GM12801 (cell line): Measurements from ENCODE around the gene RBM43.

Experiments used
- TF ChIP-seq, protein P1 (sequence below): IDR thresholded peaks from one replicate; pipeline ENCODE4 v1.5.1; 2011; ENCODE audit warnings: control low read depth; ENCODE audit not compliant: insufficient read length; ENCODE audit errors: extremely low read depth

Gene RBM43

DNA sequence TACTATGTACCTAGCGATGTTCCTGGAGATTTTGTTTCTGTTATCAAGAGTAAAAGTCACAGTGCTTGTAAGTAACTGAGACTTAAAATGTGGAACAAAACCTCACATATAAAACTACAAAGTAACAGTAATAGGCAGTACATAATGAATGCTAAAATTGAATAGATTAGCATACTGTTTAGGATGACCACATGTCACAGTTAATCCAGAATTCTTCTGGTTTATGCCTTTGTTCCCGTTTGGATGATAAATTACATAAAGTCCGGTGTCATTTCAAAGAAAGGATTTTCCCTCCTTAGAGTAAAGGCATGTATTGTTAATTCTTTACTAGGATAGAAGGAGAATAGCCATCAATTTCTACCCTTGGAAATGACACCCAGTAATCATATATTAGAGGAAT is 56.1 kb downstream of the RBM43 start:
- TF ChIP-seq, protein P1, sequence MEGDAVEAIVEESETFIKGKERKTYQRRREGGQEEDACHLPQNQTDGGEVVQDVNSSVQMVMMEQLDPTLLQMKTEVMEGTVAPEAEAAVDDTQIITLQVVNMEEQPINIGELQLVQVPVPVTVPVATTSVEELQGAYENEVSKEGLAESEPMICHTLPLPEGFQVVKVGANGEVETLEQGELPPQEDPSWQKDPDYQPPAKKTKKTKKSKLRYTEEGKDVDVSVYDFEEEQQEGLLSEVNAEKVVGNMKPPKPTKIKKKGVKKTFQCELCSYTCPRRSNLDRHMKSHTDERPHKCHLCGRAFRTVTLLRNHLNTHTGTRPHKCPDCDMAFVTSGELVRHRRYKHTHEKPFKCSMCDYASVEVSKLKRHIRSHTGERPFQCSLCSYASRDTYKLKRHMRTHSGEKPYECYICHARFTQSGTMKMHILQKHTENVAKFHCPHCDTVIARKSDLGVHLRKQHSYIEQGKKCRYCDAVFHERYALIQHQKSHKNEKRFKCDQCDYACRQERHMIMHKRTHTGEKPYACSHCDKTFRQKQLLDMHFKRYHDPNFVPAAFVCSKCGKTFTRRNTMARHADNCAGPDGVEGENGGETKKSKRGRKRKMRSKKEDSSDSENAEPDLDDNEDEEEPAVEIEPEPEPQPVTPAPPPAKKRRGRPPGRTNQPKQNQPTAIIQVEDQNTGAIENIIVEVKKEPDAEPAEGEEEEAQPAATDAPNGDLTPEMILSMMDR: no peak

DNA sequence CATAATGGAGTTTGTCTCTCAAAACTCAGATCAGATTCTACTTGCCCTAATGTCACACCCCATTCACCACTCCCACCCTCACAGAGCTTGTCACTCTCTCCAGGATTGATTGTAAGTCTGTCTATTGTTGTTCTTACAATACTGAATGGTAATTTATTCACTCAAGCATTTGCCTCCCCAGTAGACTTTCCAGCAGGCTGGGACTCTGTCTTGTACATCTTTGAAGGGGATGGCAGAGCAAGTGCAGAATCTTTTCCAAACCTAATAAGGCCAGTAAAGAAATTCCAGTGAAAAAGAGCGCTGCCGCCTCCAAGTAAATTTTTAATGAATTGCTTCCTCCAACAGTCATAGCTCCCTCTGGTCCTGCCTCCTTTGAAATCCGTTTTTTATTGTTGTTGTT is 56.9 kb downstream of the RBM43 start:
- TF ChIP-seq, protein P1: no peak

DNA sequence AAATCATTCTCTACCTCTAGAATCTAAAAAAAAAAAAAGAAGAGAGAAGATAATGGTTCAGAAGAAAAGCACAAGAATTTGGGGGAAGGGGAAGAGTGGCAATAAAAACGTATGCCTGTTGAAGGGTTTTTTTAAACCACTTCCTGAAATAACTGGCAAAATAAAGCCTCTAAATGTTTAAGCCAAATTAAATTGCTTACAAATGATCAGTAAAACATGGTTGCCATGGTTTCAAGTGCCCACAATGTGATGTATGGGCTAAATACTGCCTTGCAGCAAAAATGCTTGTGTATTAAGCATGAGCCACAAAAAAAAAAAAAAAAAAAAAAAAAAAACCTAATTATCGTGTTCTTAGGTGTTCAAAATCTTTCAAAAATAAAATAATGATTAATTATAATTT is 60.8 kb downstream of the RBM43 start:
- TF ChIP-seq, protein P1: no peak

DNA sequence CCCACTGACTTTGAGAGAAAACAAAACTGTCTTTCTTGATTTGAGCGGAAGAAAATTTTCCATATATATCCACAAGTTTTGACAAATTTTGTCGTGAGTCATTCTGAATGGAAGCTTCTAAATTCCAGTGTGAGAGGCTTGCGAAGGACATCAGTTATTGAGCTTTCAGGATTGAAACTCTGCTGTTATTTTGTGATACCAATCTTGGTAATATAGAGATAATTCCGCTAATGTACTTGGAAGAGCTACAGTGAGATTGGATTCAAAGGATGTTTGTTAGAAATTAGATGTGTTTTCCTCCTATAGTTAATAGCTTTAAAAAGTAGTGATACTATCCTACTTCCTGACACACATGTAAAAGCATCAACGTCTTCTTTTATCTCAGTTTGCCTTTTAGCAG is 61.4 kb downstream of the RBM43 start:
- TF ChIP-seq, protein P1: no peak

DNA sequence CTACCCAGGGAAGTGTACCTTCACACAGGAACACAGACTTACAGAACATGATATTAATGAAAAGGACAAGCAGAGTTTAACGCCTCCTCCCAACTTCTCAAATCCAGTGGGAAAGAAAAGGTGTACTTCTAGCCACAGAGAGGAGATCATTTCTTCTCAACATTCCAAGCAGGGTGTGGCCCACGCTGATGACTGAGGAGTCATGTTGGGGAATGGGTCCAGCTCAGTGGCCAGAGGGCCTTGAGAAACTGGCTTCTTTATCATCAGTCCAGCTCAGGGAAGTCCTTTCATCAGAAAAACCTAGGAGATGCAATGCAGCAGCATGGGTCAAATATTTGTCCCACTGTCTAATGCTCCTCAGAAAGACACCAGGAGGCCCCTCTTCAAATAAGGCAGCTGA is 63.0 kb downstream of the RBM43 start:
- TF ChIP-seq, protein P1: no peak
